ENCODE results near the gene RBM18.

DNA sequence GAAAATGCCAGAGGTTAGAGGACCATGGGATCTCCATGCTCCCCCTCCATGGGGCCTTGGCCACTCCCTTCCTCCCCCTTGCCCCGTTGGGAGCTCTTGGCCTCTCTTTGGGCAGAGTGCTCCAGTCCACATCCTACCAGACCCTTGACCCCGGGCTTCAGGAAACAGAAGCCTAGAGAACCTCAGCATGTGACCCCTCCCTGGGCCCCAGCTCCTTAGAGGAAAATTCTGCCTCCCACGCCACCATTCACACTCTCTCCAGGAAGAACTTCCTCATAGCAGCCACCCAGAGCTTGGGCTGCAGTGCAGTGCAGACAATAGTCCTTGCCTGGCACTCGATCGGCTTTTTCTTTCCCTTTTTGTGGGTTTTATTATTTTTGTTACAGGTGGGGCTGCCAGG lies 41.8 kb downstream of the RBM18 start:
- TF ChIP-seq, protein P1, sequence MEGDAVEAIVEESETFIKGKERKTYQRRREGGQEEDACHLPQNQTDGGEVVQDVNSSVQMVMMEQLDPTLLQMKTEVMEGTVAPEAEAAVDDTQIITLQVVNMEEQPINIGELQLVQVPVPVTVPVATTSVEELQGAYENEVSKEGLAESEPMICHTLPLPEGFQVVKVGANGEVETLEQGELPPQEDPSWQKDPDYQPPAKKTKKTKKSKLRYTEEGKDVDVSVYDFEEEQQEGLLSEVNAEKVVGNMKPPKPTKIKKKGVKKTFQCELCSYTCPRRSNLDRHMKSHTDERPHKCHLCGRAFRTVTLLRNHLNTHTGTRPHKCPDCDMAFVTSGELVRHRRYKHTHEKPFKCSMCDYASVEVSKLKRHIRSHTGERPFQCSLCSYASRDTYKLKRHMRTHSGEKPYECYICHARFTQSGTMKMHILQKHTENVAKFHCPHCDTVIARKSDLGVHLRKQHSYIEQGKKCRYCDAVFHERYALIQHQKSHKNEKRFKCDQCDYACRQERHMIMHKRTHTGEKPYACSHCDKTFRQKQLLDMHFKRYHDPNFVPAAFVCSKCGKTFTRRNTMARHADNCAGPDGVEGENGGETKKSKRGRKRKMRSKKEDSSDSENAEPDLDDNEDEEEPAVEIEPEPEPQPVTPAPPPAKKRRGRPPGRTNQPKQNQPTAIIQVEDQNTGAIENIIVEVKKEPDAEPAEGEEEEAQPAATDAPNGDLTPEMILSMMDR (IDR thresholded peaks at IDR 0.05; ENCODE audit: insufficient read depth, low read depth, low read length) = no peak
- no peak for TF ChIP-seq EZH2 (IDR thresholded peaks at IDR 0.05; ENCODE audit: insufficient read depth, low read length)
